KG1 (cell line): ENCODE measurements around the gene GPC6.
A peak's percentile ranks its signal among the peaks of the same experiment; 100 is the strongest.
"Not testable (repeated sequence)": the region's sequence is repeated elsewhere in the genome, so short reads cannot be mapped to it uniquely, and the experiment has no call there.

Experiments
- DNase-seq: peaks from one replicate; lab custom pipeline; 2025; lab: John Stamatoyannopoulos, UW

GPC6 gene

GRCh38 chr13:93430381-93430780, 203.8 kb downstream of the GPC6 start:
- DNase-seq: no peak

DNA sequence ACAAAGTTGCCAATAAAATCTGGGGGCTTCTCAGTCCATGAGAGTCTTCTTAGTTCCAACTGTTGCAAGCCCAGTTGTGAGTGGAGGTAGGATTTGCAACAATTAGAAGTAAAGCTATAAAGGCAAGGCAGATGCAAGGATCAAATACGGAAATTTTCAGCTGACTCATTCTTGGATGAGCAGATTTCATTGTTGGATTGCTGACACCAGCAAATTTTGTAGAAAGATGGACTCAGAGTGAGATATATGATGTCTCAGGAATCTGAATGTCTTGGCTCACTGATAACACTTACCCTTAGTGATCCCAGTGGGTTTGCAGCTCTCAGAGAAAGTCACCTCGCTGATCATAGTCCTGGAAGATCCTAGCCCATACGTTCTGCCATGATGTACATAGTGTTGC, 209.0 kb downstream of the GPC6 start:
- no peak for DNase-seq

- no peak for DNase-seq
Observed at GRCh38 chr13:93437081-93437480, 210.5 kb downstream of the GPC6 start.

DNA sequence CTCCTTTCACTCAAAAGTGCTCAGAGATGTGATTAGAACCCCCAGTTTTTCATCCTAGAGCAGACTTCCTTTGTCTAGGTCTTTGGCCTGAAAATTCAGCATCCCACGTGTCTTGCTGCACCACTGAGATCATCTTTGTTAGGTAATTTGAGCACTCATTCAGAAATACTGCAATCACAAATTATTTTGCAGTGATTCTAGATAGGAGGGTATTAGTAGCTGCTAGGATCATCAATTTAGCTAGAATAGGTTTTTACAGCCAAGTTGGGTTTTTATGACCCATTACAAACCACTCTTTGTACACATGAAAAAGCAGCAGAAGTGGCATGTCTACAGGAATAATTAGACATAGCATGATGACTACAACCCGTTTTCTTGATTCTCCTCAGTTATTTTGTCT, 219.6 kb downstream of the GPC6 start:
- DNase-seq: no peak

DNA sequence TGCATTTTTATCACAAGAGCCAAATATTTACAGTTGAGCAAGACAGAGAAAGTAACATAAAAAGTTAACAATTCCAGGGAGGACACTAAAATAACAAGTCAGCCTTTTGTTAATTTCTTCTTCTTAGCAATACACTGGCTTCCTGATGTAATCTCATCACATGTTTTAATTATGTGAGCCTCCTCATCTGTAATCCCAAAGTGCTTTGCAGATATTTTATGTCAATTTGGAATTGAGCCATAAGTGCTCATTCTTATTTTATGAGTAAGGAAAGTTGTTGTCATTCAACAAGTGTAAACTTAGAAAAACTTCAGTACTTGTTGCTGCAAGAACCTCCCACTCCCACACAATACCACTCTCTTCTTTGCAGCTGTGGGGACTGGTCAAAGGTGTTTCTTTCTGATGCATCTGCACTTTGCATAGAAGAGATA, 223.6 kb downstream of the GPC6 start:
- no peak for DNase-seq

DNA sequence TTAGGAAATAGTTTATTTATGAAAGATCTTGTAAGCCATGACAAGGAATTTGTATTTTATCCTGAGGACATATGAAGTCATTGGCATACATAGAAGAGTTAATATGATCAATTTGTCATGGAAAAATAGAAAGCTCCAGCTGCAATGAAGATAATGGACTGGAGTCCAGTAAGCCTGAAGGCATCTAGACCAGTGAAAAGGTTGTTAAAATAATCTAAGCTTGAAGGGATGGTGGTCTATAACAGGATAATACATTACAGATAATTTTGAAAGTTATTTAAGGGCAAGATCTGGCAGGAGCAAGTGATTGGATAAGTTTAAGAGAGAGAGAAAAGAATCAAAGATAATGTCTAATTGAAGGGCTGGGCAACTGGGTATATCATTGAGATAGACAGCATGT, 224.2 kb downstream of the GPC6 start:
- no peak for DNase-seq

- DNase-seq: not testable (repeated sequence)
Observed at GRCh38 chr13:93454676-93455235, 228.1 kb downstream of the GPC6 start.

DNA sequence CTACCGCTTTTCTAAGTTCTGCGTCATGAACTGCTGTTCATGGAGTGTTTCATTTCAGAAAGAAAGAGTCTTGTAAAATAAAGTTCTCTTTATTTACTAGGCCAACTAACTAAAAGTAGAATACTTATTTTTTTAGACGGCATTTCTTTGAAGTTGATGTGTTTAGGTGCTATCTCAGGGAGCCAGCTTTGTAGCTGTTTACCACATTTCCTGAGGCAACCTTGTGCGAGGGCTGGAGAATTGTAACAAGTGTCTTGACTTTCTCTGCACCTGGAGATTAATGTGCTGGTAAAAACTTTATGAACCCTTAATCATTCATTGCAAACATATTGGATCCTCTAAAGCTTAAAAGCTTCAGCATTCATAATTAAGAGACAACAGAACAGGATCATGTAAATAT, 229.3 kb downstream of the GPC6 start:
- peak; percentile 9 for DNase-seq

- no peak for DNase-seq
Observed at GRCh38 chr13:93460005-93460404, 233.4 kb downstream of the GPC6 start.

GRCh38 chr13:93462151-93462550, 235.5 kb downstream of the GPC6 start:
- DNase-seq: no peak

DNA sequence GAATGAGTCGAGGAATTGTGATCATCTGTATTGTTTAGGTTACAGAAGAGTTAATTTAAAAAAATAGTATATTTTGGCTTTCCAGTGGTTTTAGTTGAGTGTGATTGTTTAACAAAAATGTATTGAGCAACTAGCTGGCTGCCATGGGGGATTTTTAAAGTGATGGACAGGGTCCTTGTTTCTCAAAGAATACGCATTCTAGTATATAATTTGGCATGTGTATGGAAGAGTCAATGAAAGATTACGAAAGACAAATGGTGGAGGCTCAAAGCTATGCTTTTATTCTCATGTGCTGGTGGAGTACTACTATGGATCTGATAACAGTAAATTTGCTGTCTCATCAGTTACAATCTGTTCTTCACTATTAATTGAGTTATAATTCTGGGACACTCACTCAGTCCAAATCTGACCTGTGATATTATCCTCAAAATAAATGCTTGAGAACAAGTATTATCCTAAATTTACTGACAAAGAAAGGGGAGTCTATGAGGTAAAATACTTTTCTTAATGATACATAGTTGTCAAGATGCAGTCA, 240.0 kb downstream of the GPC6 start:
- DNase-seq: no peak

- DNase-seq: no peak
Observed at GRCh38 chr13:93467175-93467574, 240.6 kb downstream of the GPC6 start.

DNA sequence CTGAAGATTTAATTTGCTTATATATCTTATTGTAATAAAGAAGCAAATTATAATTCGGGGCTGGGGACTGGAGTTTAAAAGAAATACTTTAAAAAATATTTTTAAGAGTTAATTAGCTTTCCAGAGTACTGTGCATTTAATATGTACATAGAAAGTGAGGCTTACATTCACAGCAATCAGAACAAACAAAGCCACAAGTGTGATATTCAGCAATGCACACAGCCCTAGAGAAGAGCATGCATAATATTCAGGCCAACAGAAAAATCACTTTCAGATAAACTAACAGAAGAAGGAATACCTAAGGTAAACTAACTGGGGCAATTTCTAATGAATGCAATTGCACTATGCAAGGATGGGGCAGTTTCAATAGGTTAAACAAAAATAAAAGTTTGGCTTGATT, 241.8 kb downstream of the GPC6 start:
- DNase-seq: no peak

GRCh38 chr13:93472296-93472695, 245.7 kb downstream of the GPC6 start:
- DNase-seq: no peak

- no peak for DNase-seq
Observed at GRCh38 chr13:93472814-93473296, 246.2 kb downstream of the GPC6 start.

- DNase-seq: no peak
Observed at GRCh38 chr13:93473441-93474270, 247.0 kb downstream of the GPC6 start.

- DNase-seq: no peak
Observed at GRCh38 chr13:93476175-93476574, 249.6 kb downstream of the GPC6 start.

DNA sequence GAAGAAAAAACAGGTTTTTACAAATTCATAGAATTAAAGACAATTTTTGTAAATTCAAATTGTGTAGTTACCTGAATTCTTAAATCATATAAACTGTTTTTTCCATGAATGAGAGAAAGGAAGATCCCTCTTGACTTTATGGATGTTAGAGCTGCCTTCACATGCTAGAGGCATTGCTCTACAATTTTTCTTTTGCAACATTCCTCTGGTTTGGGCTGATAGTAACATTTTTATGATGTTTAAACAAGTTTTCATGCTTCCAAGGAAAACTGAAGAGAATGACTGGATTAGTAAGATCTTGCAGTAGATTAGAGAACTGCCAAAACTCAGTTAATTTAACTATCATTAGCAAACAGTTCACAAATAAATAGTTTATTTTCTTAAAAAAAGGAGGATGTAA, 250.6 kb downstream of the GPC6 start:
- DNase-seq: no peak

- DNase-seq: no peak
Observed at GRCh38 chr13:93480553-93481106, 254.0 kb downstream of the GPC6 start.

- not testable (repeated sequence) for DNase-seq
Observed at GRCh38 chr13:93496117-93496516, 269.5 kb downstream of the GPC6 start.

GRCh38 chr13:93496985-93497673, 270.5 kb downstream of the GPC6 start:
- no peak for DNase-seq

GRCh38 chr13:93499991-93500390, 273.4 kb downstream of the GPC6 start:
- no peak for DNase-seq
